ENCODE data around the gene ACSBG1. TPM values are rescaled to one million over a fixed set of nuclear protein-coding genes. Genes with fewer than 3 reads are reported as not detected.

Gene ACSBG1
- total and polyA plus RNA-seq, 2 donors (not counting 1 experiment from before 2014, with no cell fraction given), result not detected

DNA sequence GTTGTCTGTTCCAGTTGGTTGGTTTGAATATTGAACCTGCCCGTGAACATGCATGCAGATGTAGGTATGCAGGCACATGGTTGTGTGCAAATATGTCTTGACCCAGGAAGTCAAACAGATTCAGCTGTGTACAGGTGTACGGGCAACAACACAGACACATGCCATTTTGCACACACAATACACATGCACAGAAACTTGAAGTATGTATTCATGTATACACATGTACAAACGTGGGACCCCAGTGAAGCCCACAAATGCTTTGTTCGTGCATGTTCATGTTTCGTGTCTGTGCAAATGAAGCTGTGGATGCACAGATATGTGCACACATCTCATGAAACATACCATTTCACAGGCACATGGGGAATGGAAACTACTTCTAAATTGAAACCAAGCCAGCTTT is 54.5 kb downstream of the ACSBG1 start:
- TF ChIP-seq, protein P1, sequence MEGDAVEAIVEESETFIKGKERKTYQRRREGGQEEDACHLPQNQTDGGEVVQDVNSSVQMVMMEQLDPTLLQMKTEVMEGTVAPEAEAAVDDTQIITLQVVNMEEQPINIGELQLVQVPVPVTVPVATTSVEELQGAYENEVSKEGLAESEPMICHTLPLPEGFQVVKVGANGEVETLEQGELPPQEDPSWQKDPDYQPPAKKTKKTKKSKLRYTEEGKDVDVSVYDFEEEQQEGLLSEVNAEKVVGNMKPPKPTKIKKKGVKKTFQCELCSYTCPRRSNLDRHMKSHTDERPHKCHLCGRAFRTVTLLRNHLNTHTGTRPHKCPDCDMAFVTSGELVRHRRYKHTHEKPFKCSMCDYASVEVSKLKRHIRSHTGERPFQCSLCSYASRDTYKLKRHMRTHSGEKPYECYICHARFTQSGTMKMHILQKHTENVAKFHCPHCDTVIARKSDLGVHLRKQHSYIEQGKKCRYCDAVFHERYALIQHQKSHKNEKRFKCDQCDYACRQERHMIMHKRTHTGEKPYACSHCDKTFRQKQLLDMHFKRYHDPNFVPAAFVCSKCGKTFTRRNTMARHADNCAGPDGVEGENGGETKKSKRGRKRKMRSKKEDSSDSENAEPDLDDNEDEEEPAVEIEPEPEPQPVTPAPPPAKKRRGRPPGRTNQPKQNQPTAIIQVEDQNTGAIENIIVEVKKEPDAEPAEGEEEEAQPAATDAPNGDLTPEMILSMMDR (conservative IDR thresholded peaks at IDR 0.05 in 1 of 2, IDR thresholded peaks at IDR 0.05 in 1 of 2; ENCODE audit: low read depth in 1 of 2, low read length in 2 of 2), result no peak
- TF ChIP-seq EZH2 (IDR thresholded peaks at IDR 0.05; ENCODE audit: low read length, missing control alignments), result no peak
- Histone ChIP-seq H3K4me3 (replicated peaks in 1 of 4; ENCODE audit: control extremely low read depth in 1 of 4, insufficient read depth in 1 of 4, low read depth in 3 of 4, low read length in 4 of 4) (no peak overlapping the region), H4K20me1 (ENCODE audit: control insufficient read depth, extremely low read depth, insufficient read depth, low read length) (no peaks in the 10 kb centered on the region), H3K4me2 (ENCODE audit: extremely low read depth, insufficient read depth, low read length) (no peak overlapping the region), H3K9ac (ENCODE audit: insufficient read depth, low read length) (no peak overlapping the region), H3K27ac (ENCODE audit: insufficient read depth, low read length) (no peak overlapping the region), H3K79me2 (ENCODE audit: control insufficient read depth, insufficient read depth, low read length) (no peaks in the 10 kb centered on the region), H3K27me3 (ENCODE audit: control insufficient read depth, insufficient read depth, low read length) (no peaks in the 10 kb centered on the region), H3K9me3 (ENCODE audit: control insufficient read depth, insufficient read depth, low read depth, low read length) (no peaks in the 10 kb centered on the region), H2AFZ (ENCODE audit: low read length) (no peak overlapping the region), H3K4me1 (ENCODE audit: control insufficient read depth, extremely low read depth, insufficient read depth, low read length) (no peaks in the 10 kb centered on the region), H3K36me3 (ENCODE audit: control insufficient read depth, insufficient read depth, low read length) (no peaks in the 10 kb centered on the region)
- DNase-seq (ENCODE audit: low read depth in 2 of 2), result no peak

GRCh38 chr15:78179286-78179840 is 55.0 kb downstream of the ACSBG1 start:
- no peak overlapping the region for H3K4me2 ChIP-seq (ENCODE audit: extremely low read depth, insufficient read depth, low read length)
- H3K27me3 ChIP-seq (ENCODE audit: control insufficient read depth, insufficient read depth, low read length), result no peaks in the 10 kb centered on the region
- H3K36me3 ChIP-seq (ENCODE audit: control insufficient read depth, insufficient read depth, low read length), result no peaks in the 10 kb centered on the region
- H3K9me3 ChIP-seq (ENCODE audit: control insufficient read depth, insufficient read depth, low read depth, low read length), result no peaks in the 10 kb centered on the region
- no peaks in the 10 kb centered on the region for H3K4me1 ChIP-seq (ENCODE audit: control insufficient read depth, extremely low read depth, insufficient read depth, low read length)
- no peaks in the 10 kb centered on the region for H4K20me1 ChIP-seq (ENCODE audit: control insufficient read depth, extremely low read depth, insufficient read depth, low read length)
- no peak for DNase-seq (ENCODE audit: low read depth in 2 of 2)
- TF ChIP-seq, protein P1 (conservative IDR thresholded peaks at IDR 0.05 in 1 of 2, IDR thresholded peaks at IDR 0.05 in 1 of 2; ENCODE audit: low read depth in 1 of 2, low read length in 2 of 2), result no peak
- no peak for TF ChIP-seq EZH2 (IDR thresholded peaks at IDR 0.05; ENCODE audit: low read length, missing control alignments)
- no peak overlapping the region for H2AFZ ChIP-seq (ENCODE audit: low read length)
- H3K9ac ChIP-seq (ENCODE audit: insufficient read depth, low read length), result no peak overlapping the region
- no peak overlapping the region for H3K4me3 ChIP-seq (replicated peaks in 1 of 4; ENCODE audit: control extremely low read depth in 1 of 4, insufficient read depth in 1 of 4, low read depth in 3 of 4, low read length in 4 of 4)
- no peak overlapping the region for H3K27ac ChIP-seq (ENCODE audit: insufficient read depth, low read length)
- no peaks in the 10 kb centered on the region for H3K79me2 ChIP-seq (ENCODE audit: control insufficient read depth, insufficient read depth, low read length)

DNA sequence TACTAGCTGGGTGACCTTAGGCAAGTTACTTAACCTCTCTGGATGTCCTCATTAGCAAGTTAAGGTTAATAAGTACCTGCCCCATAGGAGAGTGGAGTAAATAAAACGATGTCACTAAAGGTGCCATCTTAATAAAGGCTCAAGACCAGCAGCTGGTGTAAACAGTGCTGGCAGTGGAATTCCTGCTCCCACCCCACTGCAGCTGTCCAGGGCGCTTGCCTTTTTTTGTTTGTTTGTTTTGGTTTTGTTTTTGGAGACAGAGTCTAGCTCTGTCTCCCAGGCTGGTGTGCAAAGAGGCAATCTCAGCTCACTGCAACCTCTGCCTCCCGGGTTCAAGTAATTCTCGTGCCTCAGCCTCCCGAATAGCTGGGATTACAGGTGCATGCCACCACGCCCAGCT is 56.3 kb downstream of the ACSBG1 start:
- Histone ChIP-seq H3K9me3 (ENCODE audit: control insufficient read depth, insufficient read depth, low read depth, low read length) (no peaks in the 10 kb centered on the region), H3K9ac (ENCODE audit: insufficient read depth, low read length) (no peak overlapping the region), H3K79me2 (ENCODE audit: control insufficient read depth, insufficient read depth, low read length) (no peaks in the 10 kb centered on the region), H3K27ac (ENCODE audit: insufficient read depth, low read length) (no peak overlapping the region), H3K27me3 (ENCODE audit: control insufficient read depth, insufficient read depth, low read length) (no peaks in the 10 kb centered on the region), H3K4me2 (ENCODE audit: extremely low read depth, insufficient read depth, low read length) (no peak overlapping the region), H4K20me1 (ENCODE audit: control insufficient read depth, extremely low read depth, insufficient read depth, low read length) (no peaks in the 10 kb centered on the region), H3K36me3 (ENCODE audit: control insufficient read depth, insufficient read depth, low read length) (no peaks in the 10 kb centered on the region), H3K4me3 (replicated peaks in 1 of 4; ENCODE audit: control extremely low read depth in 1 of 4, insufficient read depth in 1 of 4, low read depth in 3 of 4, low read length in 4 of 4) (no peak overlapping the region), H3K4me1 (ENCODE audit: control insufficient read depth, extremely low read depth, insufficient read depth, low read length) (no peaks in the 10 kb centered on the region), H2AFZ (ENCODE audit: low read length) (no peak overlapping the region)
- DNase-seq (ENCODE audit: low read depth in 2 of 2), result no peak
- no peak for TF ChIP-seq EZH2 (IDR thresholded peaks at IDR 0.05; ENCODE audit: low read length, missing control alignments)
- TF ChIP-seq, protein P1 (conservative IDR thresholded peaks at IDR 0.05 in 1 of 2, IDR thresholded peaks at IDR 0.05 in 1 of 2; ENCODE audit: low read depth in 1 of 2, low read length in 2 of 2), result no peak

Data from fibroblast of lung (primary cell).